Breast epithelium (tissue), 4 donors: ENCODE measurements around the gene TMPRSS9. TPM values are rescaled to one million over a fixed set of nuclear protein-coding genes. Genes with fewer than 3 reads are reported as not detected.

ENCODE experiments used
- DNase-seq, 2 donors: peaks; one replicate each; pipeline ENCODE4 v3.0.0-alpha.2; 2019; ENCODE audit warnings: low spot score in 2 of 2
- H3K27ac ChIP-seq, 2 donors: fragments of 200-600 bp; sonication (generic) in 1 of 2; one replicate each; pipeline ENCODE4 v1.5.1; 2016 to 2019; ENCODE audit warnings: mild to moderate bottlenecking in 1 of 2
- H3K27me3 ChIP-seq, 2 donors: fragments of 200-600 bp; sonication (generic) in 1 of 2; one replicate each; pipeline versions ENCODE4 v1.5.1 to v1.6.0; 2017 to 2019; ENCODE audit warnings: control low read depth in 1 of 2, mild to moderate bottlenecking in 1 of 2
- H3K36me3 ChIP-seq: fragments of 200-600 bp; one replicate; pipeline ENCODE4 v1.5.1; 2019
- H3K4me1 ChIP-seq, 2 donors: fragments of 200-600 bp; sonication (generic); one replicate each; pipeline ENCODE4 v1.5.1; 2016 to 2019; ENCODE audit warnings: control low read depth in 1 of 2
- H3K4me3 ChIP-seq, 3 donors: fragments of 200-600 bp; sonication (generic); 1 replicate in 2 of 3; 2 replicates in 1 of 3; pipeline ENCODE4 v1.5.1; 2016 to 2019; ENCODE audit warnings: mild to moderate bottlenecking in 3 of 3, moderate library complexity in 2 of 3
- H3K9me3 ChIP-seq, 2 donors: fragments of 200-600 bp; sonication (generic) in 1 of 2; one replicate each; pipeline ENCODE4 v1.5.1; 2016 to 2019; ENCODE audit warnings: control low read depth in 1 of 2
- CTCF ChIP-seq, 3 donors: fragments of 450-650 bp; IDR thresholded peaks; one replicate each; pipeline ENCODE4 v1.5.1; 2016 to 2017; ENCODE audit warnings: antibody characterized with exemption in 3 of 3, mild to moderate bottlenecking in 3 of 3, moderate library complexity in 3 of 3
- POLR2A ChIP-seq: fragments of 450-650 bp; IDR thresholded peaks from one replicate; pipeline ENCODE4 v1.6.1; 2016; ENCODE audit warnings: antibody characterized with exemption, mild to moderate bottlenecking, moderate library complexity
- POLR2AphosphoS5 ChIP-seq, 3 donors: sonication (generic); formaldehyde crosslinking; IDR thresholded peaks; one replicate each; pipeline ENCODE4 v1.6.1; 2017; ENCODE audit warnings: antibody characterized with exemption in 3 of 3
- intact Hi-C: fragments of 100-400 bp; cut with DNase I; formaldehyde crosslinking; loops from one replicate; pipeline ENCODE4 v1.15.1; 2023; ENCODE audit warnings: low total_unique reads
- total RNA-seq, 3 donors: library from RNA; depleted of rRNA; stranded (reverse); fragments of >200 nt; gene quantifications; one replicate each; pipeline ENCODE4 v1.1.0, GENCODE V29; 2016

Gene TMPRSS9
- total RNA-seq, 3 donors from 2014 or later: under 0.01 TPM; not detected in 2

DNA sequence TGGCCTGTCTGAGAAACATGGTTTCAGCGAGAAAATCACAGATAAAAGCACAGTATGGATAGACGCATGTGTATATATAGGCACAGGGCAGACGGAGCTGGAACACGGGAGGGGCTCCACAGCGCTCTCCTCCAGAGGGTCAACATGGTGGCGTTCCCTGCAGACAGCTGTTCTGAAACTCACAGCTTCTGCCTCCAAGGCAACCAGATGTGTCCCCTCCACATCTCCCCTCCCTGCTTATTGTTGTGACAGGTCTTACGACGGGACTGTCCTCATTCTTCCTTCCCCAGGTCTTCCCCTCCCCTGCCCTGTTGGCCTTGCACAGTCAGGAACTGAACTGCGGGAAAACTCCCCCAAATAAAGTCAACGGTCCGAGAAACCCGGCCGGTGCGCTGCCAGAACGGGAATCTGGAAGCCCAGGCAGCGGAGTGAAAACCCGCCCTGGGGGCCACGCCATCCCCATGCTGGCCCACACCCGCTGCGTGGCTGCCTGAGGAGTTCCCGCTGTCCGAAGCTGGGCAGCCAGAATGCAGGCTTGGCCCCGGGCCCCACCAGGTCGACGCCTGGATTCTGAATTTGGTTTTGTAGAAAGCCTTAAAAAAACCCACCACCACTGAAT, 70.0 kb downstream of the TMPRSS9 start:
- DNase-seq: no peak
- no peaks in the 10 kb centered on the region for H3K9me3 ChIP-seq
- no peaks in the 10 kb centered on the region for H3K36me3 ChIP-seq
- H3K4me3 ChIP-seq: no peak overlapping the region
- TF ChIP-seq CTCF (IDR thresholded peaks at IDR 0.05): no peak
- no peak for TF ChIP-seq POLR2A
- TF ChIP-seq POLR2AphosphoS5 (IDR thresholded peaks at IDR 0.05): no peak
- no peak overlapping the region for H3K27ac ChIP-seq
- peaks cover 16 to 24% of the 10 kb centered on the region in 2 donors for H3K4me1 ChIP-seq
- H3K27me3 ChIP-seq: no peaks in the 10 kb centered on the region
- intact Hi-C loops: no loop called here

- TF ChIP-seq POLR2AphosphoS5 (IDR thresholded peaks at IDR 0.05): no peak
- no peak for TF ChIP-seq POLR2A
- TF ChIP-seq CTCF (IDR thresholded peaks at IDR 0.05): no peak
- Histone ChIP-seq H3K9me3 (no peaks in the 10 kb centered on the region), H3K27me3 (no peaks in the 10 kb centered on the region), H3K4me1 (peaks cover 4 to 10% of the 10 kb centered on the region in 2 donors), H3K36me3 (no peaks in the 10 kb centered on the region), H3K4me3 (no peak overlapping the region), H3K27ac (no peak overlapping the region)
- DNase-seq: no peak
- intact Hi-C loops: no loop called here
Observed at GRCh38 chr19:2431318-2432055, 71.4 kb downstream of the TMPRSS9 start.

DNA sequence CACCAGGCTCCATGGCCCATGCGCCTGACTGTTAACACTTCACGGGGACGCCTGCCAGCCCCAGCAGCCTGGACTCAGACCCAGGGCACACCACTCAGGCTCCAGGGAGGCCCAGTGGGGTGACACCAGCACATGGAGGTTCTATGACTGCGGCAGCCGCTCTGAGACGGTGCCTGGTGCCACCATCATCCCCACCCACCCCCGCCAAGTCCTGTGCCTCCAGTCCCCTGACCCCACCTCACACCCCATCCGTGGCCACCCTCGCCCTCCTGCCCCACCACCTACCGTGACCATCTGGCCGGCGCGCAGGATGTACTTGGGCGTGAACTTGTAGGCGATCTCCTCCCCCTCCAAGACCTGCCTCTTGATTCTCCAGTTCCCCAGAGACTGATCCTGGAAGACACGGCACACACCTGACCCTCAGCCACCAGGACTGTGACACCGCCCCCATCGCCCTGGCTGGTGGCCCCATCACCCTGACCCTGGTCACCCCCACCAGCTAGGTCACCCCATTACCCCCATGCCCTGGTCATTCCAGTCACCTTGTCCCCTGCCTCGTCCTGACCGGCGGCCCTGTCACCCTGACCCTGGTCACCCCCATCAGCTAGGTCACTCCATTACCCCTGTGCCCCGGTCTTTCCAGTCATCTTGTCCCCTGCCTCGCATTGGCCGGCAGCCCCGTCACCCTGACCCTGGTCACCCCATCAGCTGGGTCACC, 72.2 kb downstream of the TMPRSS9 start:
- no peaks in the 10 kb centered on the region for H3K9me3 ChIP-seq
- no peaks in the 10 kb centered on the region for H3K27me3 ChIP-seq
- intact Hi-C loops: no loop called here
- H3K4me1 ChIP-seq: peaks cover 0 to 6% of the 10 kb centered on the region in 2 donors
- H3K4me3 ChIP-seq: no peak overlapping the region
- no peaks in the 10 kb centered on the region for H3K36me3 ChIP-seq
- DNase-seq: no peak
- H3K27ac ChIP-seq: no peak overlapping the region
- no peak for TF ChIP-seq POLR2AphosphoS5 (IDR thresholded peaks at IDR 0.05)
- TF ChIP-seq POLR2A: no peak
- TF ChIP-seq CTCF (IDR thresholded peaks at IDR 0.05): no peak

DNA sequence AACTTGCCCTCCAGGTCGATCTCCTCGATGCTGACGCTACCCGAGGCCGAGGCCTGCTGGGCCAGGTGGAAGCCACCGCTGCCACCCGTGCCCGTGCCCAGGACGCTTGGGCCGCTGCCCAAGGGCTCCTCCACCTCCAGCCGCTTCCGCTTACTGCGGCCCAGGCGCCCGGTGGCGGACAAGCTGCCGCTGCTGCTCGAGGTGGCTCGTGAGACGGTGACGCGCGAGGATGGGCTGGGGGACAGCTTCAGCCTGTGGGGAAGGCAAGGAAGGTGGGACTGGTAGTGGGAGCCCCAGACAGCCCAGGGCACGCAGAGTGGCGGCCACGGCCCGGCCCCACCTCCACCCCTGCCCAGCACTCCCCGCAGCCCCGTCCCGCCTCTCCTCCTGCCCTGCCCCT, 73.8 kb downstream of the TMPRSS9 start:
- Histone ChIP-seq H3K4me1 (no peaks in the 10 kb centered on the region), H3K9me3 (no peaks in the 10 kb centered on the region), H3K4me3 (no peak overlapping the region), H3K36me3 (no peaks in the 10 kb centered on the region), H3K27ac (no peak overlapping the region), H3K27me3 (no peaks in the 10 kb centered on the region)
- intact Hi-C loops: no loop called here
- DNase-seq: no peak
- TF ChIP-seq CTCF (IDR thresholded peaks at IDR 0.05): no peak
- no peak for TF ChIP-seq POLR2AphosphoS5 (IDR thresholded peaks at IDR 0.05)
- no peak for TF ChIP-seq POLR2A

- Histone ChIP-seq H3K27me3 (no peaks in the 10 kb centered on the region), H3K9me3 (no peaks in the 10 kb centered on the region), H3K4me3 (no peak overlapping the region), H3K36me3 (no peaks in the 10 kb centered on the region), H3K4me1 (no peaks in the 10 kb centered on the region), H3K27ac (no peak overlapping the region)
- DNase-seq: no peak
- no peak for TF ChIP-seq CTCF (IDR thresholded peaks at IDR 0.05)
- no peak for TF ChIP-seq POLR2AphosphoS5 (IDR thresholded peaks at IDR 0.05)
- intact Hi-C loops: no loop called here
Observed at GRCh38 chr19:2434267-2434666, 74.2 kb downstream of the TMPRSS9 start.
